ENCODE data around the gene IGF1R. TPM values are rescaled to one million over a fixed set of nuclear protein-coding genes. Genes with fewer than 3 reads are reported as not detected.

IGF1R gene
- total RNA-seq, 6 donors from 2014 or later: 31.0 to 142 (median 63.8) TPM

- no peak overlapping the region for H3K4me3 ChIP-seq
- peaks cover 0 to 6% (median 4%) of the 10 kb centered on the region in 4 donors for H3K4me1 ChIP-seq
- no peaks in the 10 kb centered on the region for H3K27me3 ChIP-seq
- 85 to 94% methylated on average over 3 of the region's 3 CpGs for WGBS, 2 donors
- no peak for DNase-seq
- TF ChIP-seq POLR2AphosphoS5 (IDR thresholded peaks at IDR 0.05): no peak
- TF ChIP-seq, protein P1, sequence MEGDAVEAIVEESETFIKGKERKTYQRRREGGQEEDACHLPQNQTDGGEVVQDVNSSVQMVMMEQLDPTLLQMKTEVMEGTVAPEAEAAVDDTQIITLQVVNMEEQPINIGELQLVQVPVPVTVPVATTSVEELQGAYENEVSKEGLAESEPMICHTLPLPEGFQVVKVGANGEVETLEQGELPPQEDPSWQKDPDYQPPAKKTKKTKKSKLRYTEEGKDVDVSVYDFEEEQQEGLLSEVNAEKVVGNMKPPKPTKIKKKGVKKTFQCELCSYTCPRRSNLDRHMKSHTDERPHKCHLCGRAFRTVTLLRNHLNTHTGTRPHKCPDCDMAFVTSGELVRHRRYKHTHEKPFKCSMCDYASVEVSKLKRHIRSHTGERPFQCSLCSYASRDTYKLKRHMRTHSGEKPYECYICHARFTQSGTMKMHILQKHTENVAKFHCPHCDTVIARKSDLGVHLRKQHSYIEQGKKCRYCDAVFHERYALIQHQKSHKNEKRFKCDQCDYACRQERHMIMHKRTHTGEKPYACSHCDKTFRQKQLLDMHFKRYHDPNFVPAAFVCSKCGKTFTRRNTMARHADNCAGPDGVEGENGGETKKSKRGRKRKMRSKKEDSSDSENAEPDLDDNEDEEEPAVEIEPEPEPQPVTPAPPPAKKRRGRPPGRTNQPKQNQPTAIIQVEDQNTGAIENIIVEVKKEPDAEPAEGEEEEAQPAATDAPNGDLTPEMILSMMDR (IDR thresholded peaks at IDR 0.05): no peak
- TF ChIP-seq EP300 (IDR thresholded peaks at IDR 0.05): no peak
- TF ChIP-seq POLR2A (IDR thresholded peaks at IDR 0.05): no peak
- no peak for ATAC-seq (ENCODE audit: low FRiP score in 2 of 2)
- H3K9me3 ChIP-seq: no peaks in the 10 kb centered on the region
- no peaks in the 10 kb centered on the region for H3K36me3 ChIP-seq
- H3K27ac ChIP-seq: no peak overlapping the region
These were observed 329.8 kb downstream of the IGF1R start for GRCh38 chr15:98978153-98978552.

DNA sequence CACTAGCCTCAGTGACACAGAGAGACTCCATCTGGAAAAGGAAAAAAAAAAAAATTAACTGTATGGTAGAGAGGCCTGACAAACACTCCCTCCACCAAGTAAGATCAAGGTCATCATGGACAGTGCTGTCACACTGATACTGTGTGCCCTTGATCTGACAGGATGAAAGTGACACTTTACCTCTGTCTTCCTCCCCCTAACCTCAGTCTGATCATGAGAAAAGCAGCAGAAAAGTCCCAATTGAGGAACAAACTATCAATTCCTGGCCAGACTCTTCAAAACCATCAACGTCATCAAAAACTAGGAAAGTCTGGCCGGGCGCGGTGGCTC, 332.5 kb downstream of the IGF1R start:
- WGBS, 2 donors: 89 to 90% methylated on average over 4 of the region's 4 CpGs
- Histone ChIP-seq H3K4me1 (peaks cover 4 to 12% (median 6%) of the 10 kb centered on the region in 4 donors), H3K27ac (no peak overlapping the region), H3K9me3 (no peaks in the 10 kb centered on the region), H3K4me3 (no peak overlapping the region), H3K27me3 (no peaks in the 10 kb centered on the region), H3K36me3 (no peaks in the 10 kb centered on the region)
- ATAC-seq (ENCODE audit: low FRiP score in 2 of 2): no peak
- TF ChIP-seq, protein P1 (IDR thresholded peaks at IDR 0.05): no peak
- TF ChIP-seq POLR2AphosphoS5 (IDR thresholded peaks at IDR 0.05) (no peak), EP300 (IDR thresholded peaks at IDR 0.05) (no peak), POLR2A (IDR thresholded peaks at IDR 0.05) (no peak)
- DNase-seq: no peak

GRCh38 chr15:98981851-98982722, 333.7 kb downstream of the IGF1R start:
- 78 to 86% methylated on average over 14 of the region's 14 CpGs for WGBS, 2 donors
- Histone ChIP-seq H3K4me1 (peaks cover 4 to 12% (median 6%) of the 10 kb centered on the region in 4 donors), H3K27ac (no peak overlapping the region), H3K4me3 (no peak overlapping the region), H3K27me3 (no peaks in the 10 kb centered on the region), H3K36me3 (no peaks in the 10 kb centered on the region), H3K9me3 (peaks cover 0 to 8% (median 0%) of the 10 kb centered on the region in 4 donors)
- DNase-seq (no peak), ATAC-seq (ENCODE audit: low FRiP score in 2 of 2) (no peak)
- TF ChIP-seq, protein P1 (IDR thresholded peaks at IDR 0.05): no peak
- TF ChIP-seq POLR2A (IDR thresholded peaks at IDR 0.05): no peak
- no peak for TF ChIP-seq POLR2AphosphoS5 (IDR thresholded peaks at IDR 0.05)
- no peak for TF ChIP-seq EP300 (IDR thresholded peaks at IDR 0.05)

DNA sequence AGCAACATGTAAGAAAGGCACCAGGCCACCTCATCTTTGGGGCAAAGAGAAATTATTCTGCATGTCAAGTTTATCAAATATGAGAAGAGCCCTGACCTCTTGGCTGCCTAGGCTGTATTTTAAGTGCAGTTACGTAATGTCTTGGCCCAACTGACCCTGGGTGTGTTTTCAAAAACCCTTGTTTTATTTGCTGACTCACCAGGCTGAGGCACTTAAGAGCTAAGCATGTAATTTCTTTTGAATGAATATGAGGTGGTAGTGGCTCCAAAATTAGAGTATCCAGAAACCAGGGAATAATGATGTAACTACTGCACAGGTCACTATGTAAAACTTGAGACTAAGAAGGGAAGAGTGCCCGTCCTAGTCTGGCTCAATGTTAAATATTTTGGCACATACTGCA, 335.0 kb downstream of the IGF1R start:
- ATAC-seq (ENCODE audit: low FRiP score in 2 of 2) (peak; percentile 77 to 93), DNase-seq (peak in 1 of 2 donors; percentile 72)
- Histone ChIP-seq H3K27ac (no peak overlapping the region), H3K4me1 (peaks cover 4 to 12% (median 6%) of the 10 kb centered on the region in 4 donors), H3K4me3 (no peak overlapping the region), H3K9me3 (peaks cover 0 to 8% (median 0%) of the 10 kb centered on the region in 4 donors), H3K27me3 (no peaks in the 10 kb centered on the region), H3K36me3 (no peaks in the 10 kb centered on the region)
- peak in 1 of 2 donors; percentile 55 for TF ChIP-seq POLR2AphosphoS5 (IDR thresholded peaks at IDR 0.05)
- TF ChIP-seq POLR2A (IDR thresholded peaks at IDR 0.05): no peak
- peak in 1 of 4 donors; percentile 24 for TF ChIP-seq EP300 (IDR thresholded peaks at IDR 0.05)
- 22 to 45% methylated on average over 2 of the region's 2 CpGs for WGBS, 2 donors

DNA sequence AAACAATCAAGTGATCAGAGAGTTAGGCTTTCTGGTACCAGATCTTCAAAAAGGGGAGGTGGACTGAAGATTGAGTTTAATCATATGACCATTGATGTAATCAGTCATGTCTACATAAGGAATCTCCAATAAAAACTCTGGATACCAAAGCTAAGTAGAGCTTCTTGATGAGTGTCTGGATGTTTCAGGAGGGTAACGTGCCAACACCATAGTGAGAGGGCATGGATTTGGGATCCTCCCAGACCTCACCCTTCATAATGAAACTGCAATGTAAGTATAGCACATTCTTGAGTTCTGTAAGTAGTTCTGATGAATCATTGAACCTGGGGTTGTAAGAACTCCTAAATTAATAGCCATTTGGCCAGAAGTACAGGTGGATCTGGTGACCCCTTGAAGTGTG, 337.9 kb downstream of the IGF1R start:
- H3K36me3 ChIP-seq: no peaks in the 10 kb centered on the region
- H3K27ac ChIP-seq: no peak overlapping the region
- H3K4me3 ChIP-seq: no peak overlapping the region
- H3K9me3 ChIP-seq: peaks cover 0 to 8% (median 0%) of the 10 kb centered on the region in 4 donors
- no peaks in the 10 kb centered on the region for H3K27me3 ChIP-seq
- peaks cover 0 to 12% (median 4%) of the 10 kb centered on the region in 4 donors for H3K4me1 ChIP-seq
- ATAC-seq (ENCODE audit: low FRiP score in 2 of 2) (no peak), DNase-seq (no peak)
- TF ChIP-seq POLR2A (IDR thresholded peaks at IDR 0.05): no peak
- no peak for TF ChIP-seq POLR2AphosphoS5 (IDR thresholded peaks at IDR 0.05)
- TF ChIP-seq EP300 (IDR thresholded peaks at IDR 0.05): no peak
- TF ChIP-seq, protein P1 (IDR thresholded peaks at IDR 0.05): no peak
- WGBS, 2 donors: 100% methylated on average over 1 of the region's 1 CpG
